Stimulated activated naive CD8-positive, alpha-beta T cell treated with anti-CD3 and anti-CD28 coated beads, Interleukin-15, Interleukin-2, amounts not matched to agents 100 U/mL and 50 U/mL, for 24 hours (primary cell): ENCODE data around the gene PTPRN2.
"Not testable (repeated sequence)": the region's sequence is repeated elsewhere in the genome, so short reads cannot be mapped to it uniquely, and the experiment has no call there.

Experiments
- ATAC-seq: fragments of 150-1000 bp; cut with Tn5 transposase; one replicate; pipeline ENCODE4 v1.10.0; 2021
- DNase-seq: peaks from one replicate; pipeline ENCODE4 v3.0.0; 2021

PTPRN2 gene

DNA sequence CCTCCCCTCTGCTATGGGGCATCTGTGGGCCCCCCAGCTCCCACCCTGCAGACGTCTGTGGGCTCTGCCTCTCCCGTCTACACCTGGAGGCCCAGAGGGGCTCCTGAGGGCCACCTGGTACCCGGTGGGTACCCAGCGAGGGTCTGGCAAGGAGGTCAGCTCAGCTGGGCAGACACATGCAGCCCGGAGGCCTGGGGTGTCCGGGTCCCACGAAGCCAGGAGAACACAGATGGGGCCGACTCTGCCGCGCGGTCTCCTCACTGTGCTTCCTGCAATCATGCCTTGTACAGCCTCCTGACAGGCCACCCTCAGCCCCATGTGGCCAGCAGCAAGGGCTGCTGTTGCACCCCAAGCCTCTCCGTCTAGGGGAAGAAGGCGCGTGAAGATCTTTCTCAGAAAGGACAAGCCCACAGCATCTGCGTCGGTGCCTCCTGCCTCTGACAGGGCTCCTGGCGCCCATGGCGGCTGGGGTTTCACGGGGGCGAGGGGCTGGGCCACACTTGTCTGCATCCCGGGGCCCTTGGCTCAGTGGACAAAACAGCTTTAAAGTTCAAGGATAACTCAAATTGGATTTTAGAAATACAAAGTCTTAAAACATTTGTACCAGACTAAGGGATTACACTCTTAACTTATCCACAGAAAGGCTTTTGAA is 859.5 kb downstream of the PTPRN2 start:
- ATAC-seq (no peak), DNase-seq (no peak)

DNA sequence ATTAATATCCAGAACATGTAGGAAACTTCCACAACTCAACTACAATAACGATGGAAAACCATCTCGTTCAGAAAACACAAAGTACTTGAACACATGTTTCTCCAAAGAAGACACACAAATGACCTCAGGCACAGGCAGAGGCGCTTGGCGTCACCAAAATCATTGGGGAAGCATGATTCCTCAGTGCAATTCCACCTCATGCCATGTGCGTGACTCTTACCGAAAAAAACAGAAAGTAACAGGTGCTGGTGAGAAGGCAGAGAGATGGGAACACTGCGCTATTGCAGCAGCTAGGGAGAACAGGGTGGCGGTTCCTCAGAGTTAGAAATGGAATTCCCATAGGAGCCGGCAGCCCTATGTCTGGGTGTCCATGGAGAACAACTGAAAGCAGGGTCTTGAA is 860.9 kb downstream of the PTPRN2 start:
- ATAC-seq, result no peak
- no peak for DNase-seq

DNA sequence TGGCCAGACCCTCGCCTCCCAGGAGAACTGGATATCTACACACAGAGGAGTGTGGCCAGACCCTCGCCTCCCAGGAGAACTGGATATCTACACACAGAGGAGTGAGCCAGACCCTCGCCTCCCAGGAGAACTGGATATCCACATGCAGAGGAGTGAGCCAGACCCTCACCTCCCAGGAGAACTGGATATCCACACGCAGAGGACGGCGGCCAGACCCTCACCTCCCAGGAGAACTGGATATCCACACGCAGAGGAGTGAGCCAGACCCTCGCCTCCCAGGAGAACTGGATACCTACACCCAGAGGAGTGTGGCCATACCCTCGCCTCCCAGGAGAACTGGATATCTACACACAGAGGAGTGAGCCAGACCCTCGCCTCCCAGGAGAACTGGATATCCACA is 862.3 kb downstream of the PTPRN2 start:
- DNase-seq, ATAC-seq: not testable (repeated sequence)

DNA sequence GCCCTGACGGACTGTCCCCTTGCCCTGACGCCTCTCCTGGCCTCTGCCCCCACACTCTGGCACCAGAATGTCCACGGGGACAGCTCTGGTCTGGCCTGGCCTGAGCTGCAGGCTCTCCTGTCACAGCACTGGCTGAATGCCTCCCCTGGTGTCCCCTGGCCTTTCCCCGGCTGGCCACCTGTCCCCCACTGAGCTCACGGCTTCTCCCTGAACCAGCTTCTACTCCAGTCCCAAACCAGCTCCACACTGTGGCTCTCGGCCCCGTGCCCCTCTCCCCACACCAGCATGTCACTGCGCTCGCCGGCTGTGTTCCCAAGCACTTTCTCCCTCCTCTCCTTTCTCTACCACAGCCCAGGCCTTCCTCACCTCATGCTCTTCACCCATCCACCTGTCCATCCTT is 864.4 kb downstream of the PTPRN2 start:
- DNase-seq (no peak), ATAC-seq (no peak)

DNA sequence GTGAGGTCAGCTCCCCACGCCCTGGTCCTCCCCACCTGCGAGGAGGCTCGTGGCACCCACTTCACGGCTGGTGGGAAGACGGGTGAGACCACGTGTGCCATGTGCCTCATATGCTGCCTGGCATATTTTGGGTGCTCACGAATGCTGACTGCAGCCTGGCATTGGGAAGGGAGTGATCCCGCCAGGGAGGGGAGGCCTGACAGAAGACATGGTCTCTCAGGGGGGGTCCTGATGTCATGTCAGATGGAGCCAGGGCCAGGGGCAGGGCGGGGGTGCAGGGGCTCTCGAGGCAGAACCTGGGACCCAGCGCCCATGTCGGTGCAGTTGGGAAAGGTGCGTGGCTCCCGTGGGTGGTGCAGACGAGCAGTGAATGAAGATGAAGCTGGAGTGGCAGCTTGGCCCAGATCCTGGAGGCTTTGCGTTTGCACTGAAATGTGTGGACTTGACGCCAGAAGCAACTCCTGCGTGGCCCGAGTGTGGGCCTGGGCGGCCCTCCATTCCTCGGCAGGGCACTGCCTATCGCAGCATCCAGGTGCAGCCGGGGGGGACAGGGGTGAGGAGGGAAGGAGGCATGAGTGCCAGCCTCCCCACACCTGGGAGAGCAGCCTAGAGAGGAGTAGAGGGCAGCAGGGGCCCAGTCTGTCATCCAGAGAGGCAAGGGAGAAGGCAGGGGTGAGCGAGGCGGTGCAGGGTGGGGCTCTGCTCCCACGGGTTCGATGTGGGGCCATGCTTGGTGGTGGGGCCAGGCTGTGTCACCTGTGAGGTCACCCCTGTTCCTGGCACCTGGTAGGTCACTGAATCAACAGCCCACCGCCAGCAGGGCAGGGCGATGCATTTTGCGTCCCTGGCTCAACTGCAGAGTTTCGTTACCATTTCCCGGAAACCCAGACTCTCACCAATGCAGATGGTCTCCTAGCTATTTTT is 865.2 kb downstream of the PTPRN2 start:
- DNase-seq (no peak), ATAC-seq (no peak)

DNA sequence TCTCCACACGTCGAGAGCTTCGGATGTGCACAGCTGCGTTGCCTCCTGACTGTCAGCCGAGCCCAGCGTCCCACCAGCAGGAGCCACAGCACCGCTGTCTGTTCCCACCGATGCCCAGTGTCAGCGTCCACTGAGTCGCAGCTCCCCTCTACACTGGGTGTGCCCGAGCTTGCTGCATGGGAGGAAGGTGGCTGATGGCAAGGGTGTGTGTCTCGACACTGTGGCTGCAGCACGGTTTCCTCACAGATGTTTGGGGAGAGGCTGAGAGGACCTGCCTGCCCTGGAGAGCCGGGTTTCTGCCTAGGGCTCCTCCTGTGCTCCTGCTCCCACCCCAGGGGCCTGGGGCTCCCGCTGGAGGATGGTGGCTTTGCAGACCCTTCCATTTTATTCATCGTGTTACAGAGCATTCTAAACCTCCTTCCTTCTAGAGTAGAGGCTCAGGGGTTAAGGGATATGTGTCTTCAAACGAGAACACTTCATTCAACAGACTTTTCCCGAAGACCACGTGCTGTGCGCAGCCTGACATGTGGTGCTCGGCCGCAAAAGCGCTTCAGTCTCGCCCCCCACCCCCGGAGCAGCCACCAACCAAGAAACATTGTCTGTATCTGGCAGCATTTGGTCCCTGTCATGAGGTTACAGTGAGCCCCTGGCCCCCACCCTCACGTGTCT is 866.0 kb downstream of the PTPRN2 start:
- no peak for DNase-seq
- no peak for ATAC-seq

DNA sequence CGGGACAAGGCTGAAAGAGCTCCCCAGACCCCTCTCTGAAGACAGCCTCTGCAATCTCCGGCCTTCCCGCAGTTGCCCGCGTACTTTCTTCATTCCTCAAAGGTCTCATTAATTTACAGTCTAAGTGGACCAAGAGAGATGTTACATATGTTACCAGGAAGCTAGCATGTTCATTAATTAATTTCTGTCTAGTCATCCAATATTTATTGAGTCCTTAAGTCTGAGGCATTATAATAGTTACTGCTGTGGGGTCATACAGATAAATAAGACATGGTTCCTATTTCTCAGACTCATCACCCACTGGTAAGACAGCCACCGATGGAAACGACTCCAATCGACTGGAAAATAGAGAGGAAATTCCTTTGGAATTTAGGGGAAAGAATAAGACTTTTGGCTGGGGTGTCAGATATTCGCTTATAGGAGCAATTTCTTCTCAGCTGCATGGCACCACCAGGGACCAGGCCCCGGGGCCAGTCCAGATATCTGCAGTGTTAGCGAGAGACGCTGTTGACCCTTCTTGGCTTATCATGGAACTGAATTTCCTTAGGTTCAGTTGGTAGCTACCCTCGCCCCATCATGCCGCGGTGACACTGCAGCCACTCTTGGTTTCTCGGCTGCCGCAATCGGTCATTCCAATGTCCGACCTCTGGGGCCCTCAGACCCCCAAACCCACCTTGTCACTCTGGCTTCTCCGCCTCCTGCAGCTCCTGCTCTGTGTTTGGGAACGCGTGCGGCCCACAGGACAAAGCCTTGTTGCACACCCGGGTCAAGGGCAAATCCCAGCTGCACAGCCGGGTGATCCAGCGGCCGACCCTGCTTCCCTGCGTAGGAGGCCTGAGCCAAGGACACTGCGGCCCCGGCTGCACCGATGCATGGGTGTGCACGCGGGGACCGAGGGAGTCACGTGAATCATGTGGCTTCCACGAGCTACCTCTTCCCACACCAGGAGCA is 867.6 kb downstream of the PTPRN2 start:
- no peak for DNase-seq
- ATAC-seq, result no peak

DNA sequence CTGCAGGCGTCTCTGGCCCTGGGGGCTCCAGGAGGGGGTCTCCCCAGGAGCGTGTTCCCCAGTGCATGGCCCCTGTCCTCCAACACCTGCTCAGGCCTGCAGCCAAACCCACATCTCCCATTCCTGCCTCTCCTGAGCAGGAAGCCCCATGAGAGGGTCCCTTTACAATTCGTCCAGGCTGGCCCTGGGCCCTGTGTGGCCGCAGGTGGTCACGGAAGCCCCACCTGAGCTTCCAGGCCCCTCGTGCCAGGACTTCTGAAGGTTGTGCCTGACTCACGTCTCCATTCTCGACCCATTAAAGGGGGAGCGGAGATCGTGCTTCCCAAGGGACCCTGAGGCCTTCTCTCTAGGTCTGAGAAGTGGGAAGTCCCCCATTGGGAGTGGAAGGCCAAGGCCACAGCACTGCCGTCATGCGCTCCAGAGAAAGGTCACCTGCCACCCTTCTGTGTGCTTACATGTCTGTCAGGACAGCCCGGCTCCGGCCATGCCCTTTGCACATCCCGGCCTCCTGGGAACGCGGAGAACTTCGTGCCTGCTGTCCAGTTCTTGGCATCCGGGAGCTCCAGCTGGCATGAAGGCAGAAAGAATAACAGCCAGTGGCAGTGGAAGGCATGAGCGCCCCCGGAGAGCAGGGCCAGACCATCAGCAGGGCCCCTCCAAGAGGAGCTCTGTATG is 868.5 kb downstream of the PTPRN2 start:
- no peak for ATAC-seq
- DNase-seq, result no peak

DNA sequence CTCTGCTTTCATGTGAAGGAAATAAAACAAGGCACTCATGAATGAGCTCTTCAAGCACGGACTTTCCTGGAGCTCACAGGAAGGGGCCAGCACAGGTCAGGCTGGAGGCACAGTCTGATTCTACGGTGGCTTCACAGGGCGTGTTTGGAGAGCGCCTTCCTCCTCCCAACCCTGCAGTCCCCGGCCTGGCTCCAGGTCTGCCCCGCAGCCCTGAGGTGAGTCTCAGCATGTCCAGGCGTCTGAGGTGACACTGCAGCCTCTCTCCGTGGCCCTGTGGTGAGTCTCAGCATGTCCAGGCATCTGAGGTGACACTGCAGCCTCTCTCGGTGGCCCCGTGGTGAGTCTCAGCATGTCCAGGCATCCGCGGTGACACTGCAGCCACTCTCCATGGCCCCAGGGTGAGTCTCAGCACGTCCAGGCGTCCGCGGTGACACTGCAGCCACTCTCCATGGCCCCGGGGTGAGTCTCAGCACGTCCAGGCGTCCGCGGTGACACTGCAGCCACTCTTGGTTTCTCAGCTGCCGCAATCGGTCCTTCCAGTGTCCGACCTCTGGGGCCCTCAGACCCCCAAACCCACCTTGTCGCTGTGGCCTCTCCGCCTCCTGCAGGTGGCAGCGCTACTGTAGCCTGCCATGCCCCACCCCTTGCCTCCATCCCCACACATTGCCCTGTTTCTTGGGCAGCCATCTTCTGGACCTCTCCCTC is 869.2 kb downstream of the PTPRN2 start:
- DNase-seq (no peak), ATAC-seq (no peak)

DNA sequence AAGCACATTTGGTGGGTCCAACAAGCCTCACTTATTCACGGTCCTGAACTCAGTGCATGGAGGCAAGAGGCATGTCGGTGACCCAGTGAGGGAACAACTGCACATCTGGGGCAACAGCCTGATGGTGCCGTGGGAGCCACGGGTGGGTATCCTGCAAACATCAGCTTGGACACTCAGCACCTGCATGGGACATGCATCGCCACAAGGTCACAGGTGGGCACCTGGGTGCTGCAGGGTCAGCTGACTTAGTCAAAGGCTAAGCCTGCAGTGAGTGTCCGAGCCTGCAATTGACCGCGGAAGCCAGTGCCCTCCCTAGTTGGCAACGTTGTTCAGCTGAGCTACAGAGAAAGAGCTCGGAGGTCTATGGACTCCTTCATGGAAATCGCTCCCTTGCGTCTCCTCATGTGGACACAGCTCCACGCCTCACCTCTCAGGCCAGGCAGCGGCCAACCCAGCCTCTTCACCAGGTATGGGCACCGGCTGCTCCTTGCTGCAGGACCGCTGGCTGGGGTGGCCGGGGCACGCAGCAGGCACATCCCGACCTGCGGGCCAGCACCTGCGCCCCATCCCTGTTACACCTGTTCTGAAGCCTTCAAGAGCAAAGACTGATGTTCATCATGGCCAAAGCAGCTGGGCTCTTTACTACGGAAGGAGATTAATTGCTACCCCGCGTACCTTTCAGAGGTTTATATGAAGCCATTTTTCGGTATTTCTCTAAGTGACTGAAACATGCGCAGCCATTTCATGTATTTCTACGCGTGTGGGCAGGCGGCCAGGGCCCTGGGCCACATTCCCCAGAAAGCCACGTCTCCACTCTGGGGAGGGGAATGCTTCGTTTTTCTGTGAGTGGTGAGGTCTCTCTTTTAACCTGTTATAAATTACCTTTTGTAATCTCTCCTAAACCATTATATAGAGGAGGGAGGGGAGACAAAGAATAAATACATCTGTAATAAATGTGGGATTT is 870.1 kb downstream of the PTPRN2 start:
- no peak for DNase-seq
- ATAC-seq, result no peak

DNA sequence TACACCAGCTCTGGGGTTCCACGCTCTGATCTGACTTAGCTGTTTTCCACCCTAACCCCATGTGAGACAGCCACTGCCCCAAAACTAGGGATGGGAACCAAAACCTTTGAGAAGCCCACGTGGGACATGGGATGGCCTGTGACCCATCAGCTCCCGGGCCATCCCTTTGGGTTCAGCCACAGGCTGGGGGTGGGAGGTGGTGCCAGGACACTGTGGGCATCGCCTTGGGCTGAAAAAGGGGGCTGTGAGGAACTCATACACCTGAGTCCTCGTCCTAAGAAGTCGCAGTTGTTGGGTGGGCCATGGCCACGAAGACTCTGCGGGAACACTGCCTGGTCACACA is 871.7 kb downstream of the PTPRN2 start:
- no peak for ATAC-seq
- no peak for DNase-seq

DNA sequence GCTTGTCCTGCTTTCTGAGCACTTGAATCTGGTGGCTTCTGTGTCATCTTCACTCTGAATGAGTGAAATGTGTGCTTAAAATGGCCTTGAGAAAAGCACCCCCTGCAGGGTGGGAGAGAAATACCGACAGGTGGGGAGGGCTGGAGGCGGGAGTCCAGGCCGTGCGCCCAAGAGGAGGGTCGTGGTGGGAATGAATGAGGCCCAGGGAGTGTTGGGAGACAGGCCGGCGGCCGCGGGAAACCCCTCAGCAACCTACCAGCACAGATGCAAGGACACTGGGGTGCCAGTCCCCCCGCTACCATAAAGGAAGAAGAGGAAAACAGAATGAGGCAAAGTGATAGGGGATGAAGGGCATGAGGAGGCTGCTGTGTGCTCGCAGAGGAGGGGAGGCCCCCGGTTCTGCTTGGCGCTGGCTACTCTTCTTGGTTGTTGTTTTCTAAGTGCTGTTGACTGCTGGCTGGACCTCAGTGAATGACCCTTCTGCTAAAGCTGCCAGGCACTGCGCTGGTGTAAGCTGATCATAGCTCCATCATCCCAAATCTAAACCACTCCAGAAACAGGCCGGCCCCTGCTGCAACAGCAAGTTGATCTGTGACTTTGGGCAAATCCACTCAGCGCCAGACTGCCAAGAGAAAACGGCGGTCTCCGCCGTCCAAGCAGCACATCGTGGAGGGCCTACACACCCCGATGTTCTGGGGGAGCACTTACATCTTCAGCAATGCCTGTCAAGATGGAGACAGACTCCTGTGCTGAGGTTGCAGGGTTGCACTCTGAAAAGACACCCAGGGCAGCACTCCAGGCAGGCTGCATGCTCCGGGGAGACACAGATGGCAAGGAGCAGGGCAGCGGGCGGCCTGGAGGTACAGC is 872.3 kb downstream of the PTPRN2 start:
- ATAC-seq (no peak), DNase-seq (no peak)

DNA sequence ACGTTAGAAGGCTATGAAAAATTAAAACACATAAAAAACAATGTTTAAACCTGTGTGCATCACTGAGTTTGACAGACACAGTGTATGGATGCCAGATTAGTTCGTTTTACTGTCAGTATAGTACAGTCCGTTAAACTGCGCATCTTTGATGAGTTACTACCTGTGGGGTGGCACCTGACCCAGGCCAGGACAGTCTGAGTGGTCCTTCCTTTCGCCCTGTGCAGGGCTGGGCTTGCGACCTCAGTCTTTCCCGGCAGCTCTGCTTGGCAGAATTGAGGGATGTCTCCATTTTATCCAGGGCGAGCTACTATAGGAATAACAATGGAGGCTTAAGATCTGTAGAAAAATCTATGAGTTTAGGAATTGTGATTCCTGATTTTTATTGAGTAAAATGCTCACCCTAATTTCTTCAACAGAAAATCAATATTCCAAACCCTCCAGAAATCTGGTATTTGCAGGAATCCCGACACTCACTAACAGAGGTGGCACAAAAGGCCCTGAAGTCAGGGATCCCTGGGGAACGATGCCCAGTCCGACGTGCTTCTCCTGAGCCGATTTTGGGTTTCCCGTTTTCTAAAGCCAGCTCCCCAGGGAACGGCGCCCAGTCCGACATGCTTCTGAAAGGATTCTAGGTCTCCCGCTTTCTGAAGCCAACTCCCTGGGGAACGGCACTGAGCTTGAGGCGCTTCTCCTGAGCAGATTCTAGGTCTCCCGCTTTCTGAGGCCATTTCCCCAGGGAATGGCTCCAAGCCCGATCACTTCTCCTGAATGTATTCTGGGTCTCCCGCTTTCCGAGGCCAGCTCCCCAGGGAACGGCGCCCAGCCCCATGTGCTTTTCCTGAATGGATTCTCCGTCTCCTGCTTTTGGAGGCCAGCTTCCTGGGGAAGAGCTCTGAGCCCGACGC is 873.2 kb downstream of the PTPRN2 start:
- no peak for ATAC-seq

DNA sequence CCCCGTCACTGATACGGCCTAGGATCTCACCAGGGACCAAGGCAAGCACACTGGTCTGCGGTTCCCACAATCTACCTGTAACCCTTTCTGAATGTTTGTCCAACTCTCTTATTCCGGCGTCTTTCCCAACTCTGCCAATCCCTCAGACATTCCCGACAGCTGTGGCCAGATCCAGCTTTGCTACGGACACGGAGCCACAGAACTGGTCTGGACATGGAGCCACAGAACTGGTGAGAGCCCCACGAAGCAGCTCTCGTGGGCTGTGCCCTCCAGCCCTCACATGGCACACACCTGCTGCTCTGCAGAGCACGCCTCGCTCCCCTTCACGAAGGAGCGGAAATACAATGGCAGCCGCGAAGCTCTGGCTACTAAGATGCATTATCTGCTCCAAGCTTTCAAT is 874.0 kb downstream of the PTPRN2 start:
- ATAC-seq (no peak), DNase-seq (no peak)

More for the DNA sequence above, 873.2 kb downstream of the PTPRN2 start:
- no peak for DNase-seq

DNA sequence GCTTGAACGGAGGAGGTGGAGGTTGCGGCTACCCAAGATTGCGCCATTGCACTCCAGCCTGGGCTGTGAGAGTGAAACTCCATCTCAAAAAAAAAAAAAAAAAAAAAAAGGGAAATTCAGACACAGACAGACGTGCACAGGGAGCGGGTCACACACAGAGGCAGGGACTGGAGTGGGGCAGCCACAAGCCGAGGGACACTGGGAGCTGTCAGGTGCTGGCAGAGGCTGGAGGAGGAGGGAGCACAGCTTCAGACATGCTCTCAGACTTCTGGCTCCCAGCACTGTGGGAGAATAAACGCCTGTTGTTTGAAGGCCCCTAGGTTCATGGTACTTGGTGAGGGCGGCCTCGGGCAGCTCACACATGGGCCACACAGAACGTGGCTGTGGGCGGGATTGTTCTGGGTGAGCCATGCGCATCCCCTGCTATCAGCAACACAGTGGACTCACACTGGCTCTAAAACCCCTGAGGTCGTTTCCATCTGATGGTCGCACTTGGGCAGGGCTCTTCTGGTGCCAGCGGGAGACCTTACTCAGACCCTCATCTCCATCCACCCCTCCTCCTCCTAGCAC is 874.9 kb downstream of the PTPRN2 start:
- DNase-seq (no peak), ATAC-seq (no peak)

DNA sequence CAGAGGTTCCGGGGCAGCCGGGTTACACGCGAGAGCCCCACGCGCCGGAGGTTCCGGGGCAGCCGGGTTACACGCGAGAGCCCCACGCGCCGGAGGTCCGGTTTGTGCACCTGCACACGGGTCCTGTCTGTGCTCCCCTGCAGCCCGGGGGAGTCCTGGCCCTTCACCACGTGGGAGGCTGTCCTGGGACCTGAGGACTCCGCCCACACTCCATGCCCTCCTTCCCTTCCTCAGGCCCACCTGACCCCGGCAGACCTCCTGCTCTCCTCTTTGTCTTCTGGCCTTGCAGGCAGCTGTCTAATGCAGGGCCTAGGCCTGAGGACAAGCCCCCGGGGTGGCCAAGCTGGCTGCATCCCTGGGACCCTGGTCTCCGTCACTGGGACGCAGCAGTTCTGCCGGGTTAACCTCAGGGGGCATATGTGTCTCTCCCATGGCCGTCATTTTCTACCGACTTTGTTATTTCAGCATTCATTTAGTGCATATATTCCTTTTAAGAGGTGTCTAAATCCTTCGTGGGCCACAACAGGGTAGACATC is 876.2 kb downstream of the PTPRN2 start:
- ATAC-seq (no peak), DNase-seq (no peak)

DNA sequence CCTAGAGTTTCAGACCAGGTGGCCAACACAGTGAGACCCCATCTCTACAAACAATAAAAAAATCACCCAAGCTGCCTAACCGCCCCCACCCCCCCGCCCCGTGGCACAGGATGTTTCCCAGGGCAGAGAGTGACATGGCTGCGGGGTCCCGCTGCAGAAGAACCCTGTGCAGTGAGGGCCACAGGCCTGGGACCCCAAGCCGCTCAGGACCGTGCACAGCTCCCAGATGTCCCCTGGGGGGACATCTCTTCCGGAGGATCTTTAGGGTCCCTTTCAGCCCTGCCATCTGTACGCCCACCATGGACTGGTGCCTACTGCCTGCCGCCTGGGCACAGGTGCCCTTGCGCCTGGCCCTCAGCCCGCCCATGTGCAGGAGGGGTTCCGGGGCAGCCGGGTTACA is 877.2 kb downstream of the PTPRN2 start:
- ATAC-seq (no peak), DNase-seq (no peak)
